Stimulated activated CD8-positive, alpha-beta memory T cell treated with anti-CD3 and anti-CD28 coated beads, Interleukin-4, amount 100 ng/mL, for 4 hours (primary cell): ENCODE results near the gene XRCC4.
"Not testable (repeated sequence)": the region's sequence is repeated elsewhere in the genome, so short reads cannot be mapped to it uniquely, and the experiment has no call there.

Experiments
- DNase-seq, 2 donors: peaks; one replicate each; pipeline ENCODE4 v3.0.0-alpha.2; 2020; ENCODE audit warnings: low read depth in 2 of 2, low spot score in 1 of 2

XRCC4 gene

DNA sequence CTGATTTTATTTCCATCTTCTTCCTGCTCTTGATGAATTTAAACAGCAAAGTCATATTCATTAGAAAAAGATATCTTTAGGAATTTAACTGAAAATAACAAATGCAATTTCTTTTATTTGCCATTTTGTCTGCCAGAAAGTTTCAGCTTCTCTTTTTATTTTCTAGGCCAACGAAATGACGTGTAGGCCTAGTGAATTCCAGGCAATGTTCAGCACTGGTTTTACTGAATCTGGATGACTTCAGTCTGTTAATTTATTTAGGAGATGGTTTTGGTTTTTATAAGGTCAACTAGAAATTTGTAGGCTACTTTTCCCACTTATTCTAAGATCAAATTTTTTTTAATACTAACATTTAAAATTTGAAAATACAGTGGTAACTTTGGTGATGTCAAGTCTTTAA, 265.1 kb downstream of the XRCC4 start:
- DNase-seq = no peak

DNA sequence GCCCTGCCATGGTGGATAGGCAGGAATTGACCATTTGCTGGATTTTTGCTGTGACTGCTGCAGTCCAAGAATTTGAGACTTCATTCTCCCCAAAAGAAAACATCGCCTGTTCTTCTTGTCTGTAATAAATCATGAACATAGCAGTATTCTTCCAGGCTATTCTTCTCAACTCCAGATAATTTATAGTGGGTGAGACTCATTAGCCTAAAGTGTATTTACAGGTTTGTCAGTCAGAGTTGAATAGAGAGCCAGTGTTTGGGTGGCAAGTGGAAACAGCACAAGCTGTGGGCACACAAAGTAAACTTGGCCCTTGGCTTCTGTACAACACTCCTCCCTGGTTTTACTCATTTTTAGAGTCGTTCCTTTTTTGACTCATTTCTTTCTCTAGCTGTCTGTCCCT, 266.0 kb downstream of the XRCC4 start:
- DNase-seq = no peak

DNA sequence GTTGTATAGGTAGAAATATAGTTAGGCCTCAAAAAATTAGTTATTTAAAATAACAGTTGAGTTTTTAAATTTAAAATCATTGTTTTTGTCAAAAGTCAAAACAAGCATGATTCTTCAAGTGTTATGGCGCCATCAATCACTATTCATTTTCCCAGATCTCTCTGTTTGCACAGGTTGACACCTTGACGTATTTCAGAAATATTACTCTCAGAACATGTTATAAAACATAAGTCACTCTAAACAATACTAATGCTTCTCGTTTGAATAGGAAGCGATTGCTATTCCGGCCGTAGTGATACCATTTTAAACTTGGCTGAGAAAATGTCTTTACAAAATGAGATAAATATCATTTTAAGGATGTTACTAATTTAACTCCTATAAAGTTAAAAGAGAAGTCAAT, 268.1 kb downstream of the XRCC4 start:
- DNase-seq = no peak

DNA sequence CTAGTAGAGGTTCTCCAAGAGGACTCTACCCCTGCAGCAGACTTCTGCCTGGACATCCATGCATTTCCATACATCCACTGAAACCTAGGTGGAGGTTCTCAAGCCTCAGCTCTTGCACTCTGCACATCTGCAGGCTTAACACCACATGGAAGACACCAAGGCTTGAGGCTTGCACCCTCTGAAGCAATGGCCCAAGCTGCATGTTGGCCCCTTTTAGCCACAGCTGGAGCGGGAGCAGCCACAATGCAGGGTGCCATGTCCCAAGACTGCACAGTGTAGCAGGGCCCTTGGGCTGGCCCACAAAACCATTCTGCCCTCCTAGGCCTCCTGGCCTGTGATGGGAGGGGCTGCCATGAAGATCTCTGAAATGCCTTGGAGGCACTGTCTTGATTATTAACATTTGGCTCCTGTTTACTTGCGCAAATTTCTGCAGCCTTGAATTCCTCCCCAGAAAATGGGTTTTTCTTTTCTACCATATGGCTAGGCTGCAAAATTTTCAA, 271.0 kb downstream of the XRCC4 start:
- no peak for DNase-seq

DNA sequence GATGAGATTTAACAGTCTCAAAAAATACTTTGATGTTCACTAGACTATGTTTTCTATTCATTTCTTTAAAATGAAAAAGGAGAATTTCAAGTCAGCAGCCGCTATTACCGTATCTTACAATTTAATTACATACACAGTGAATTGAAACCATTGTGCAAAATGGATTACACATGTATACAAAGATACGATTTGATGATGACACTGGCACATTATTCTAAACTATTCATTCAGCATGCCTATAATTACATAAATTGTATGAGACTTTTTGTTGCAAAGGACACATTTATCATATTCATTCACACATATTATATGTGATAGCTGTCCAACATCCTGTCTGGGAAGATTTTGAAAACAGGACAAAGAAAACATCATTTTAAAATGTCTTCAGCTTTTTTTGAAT, 275.9 kb downstream of the XRCC4 start:
- no peak for DNase-seq

DNA sequence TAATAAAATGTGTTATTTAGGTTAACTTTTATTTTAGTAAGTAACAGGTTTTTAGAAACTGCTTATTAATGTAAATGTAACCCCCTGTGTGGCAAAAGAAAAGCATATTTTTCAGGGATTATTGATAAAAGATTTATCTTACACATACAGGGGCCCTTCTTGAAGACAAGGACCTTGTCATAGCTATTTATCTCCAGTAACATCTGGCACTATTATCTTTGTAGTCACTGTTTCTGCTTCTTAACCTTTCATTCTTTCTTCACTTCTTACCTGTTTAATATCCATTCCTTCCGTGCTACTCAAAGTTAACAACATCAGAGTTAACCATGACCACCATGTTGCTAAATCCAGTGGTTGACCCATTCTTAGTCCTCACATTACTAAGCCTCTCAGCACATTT, 276.4 kb downstream of the XRCC4 start:
- no peak for DNase-seq

DNA sequence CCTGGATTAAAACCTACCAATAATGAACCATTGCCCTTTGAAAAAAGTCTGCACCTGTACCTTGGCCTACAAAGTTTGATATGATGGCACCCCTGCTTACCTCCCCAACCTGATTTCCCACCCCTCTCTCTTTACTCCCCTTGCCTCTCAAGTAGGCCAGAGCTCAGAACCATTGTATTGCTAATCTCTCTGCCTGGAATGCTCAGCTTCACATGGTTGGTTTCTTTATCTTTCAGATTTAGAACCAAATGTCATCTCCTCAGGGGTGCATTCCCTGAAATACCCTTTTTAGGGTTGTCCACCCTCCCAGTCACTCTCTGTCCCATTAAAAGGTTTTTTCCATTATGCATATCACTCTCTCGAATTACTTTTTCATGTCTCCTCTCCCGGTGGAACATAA, 277.6 kb downstream of the XRCC4 start:
- no peak for DNase-seq

DNA sequence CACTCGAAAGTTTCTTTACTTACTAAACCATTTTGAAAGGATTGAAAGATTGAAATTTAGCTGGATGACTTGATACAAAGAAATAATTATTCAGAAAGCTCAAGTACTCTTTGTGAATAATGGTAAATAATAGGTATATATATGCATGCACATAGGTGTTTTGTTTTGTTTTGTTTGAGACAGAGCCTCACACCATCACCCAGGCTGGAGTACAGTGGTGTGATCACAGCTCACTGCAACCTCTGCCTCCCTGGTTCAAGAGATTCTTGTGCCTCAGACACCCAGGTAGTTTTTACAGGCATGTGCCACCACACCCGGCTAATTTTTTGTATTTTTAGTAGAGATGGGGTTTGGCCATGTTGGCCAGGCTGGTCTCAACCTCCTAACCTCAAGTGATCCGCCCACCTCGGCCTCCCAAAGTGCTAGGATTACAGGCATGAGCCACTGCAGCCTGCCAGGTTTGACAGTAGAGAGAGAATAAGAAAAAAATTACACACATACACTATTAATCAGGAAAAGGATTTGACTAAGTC, 278.2 kb downstream of the XRCC4 start:
- not testable (repeated sequence) for DNase-seq

DNA sequence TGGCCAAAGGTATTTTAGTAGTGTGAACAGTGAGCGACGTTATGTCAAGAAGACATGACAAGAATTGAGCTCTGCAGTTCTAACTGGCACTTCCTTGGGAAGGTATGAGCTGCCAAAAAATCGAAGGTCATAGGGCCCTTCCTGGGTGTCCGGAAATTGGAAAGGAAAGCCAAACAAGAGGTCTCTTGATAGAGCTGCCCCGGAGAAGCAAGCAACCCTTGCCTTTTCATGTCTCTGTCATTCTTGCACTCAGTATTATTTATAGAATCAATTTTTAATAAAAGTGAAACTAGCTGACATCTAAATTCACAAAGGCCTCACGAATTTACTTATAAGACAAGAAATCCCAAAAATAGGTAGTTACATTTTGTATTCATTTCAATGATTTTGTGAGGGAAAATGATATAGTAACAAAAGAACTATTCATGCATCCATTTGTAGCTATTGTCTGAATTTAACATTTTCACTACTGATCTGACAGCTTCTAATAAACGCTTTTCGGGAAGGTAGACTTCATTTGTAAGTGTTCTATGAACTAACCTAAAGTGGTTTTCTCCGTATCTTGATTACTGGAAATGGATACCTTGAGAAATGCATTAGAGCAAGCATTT, 280.4 kb downstream of the XRCC4 start:
- DNase-seq = no peak

DNA sequence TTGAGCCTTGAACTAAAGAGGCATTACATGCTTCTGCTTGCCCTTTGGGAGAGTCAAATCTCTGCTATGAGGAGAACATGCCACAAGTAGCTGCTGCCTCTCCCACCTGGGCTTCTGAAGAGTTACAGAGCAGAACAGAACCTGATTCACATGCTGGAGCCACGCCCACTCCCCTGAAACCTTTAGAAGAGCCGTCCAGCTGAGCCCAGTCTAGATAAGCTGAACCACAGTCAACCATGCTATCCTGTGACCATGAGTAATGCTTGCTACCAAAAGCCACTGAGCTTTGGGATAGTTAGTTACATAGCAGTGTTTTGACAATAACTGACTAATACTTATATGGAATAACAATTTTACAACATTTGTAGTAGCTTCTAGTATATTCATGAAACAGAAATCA, 283.2 kb downstream of the XRCC4 start:
- no peak for DNase-seq

DNA sequence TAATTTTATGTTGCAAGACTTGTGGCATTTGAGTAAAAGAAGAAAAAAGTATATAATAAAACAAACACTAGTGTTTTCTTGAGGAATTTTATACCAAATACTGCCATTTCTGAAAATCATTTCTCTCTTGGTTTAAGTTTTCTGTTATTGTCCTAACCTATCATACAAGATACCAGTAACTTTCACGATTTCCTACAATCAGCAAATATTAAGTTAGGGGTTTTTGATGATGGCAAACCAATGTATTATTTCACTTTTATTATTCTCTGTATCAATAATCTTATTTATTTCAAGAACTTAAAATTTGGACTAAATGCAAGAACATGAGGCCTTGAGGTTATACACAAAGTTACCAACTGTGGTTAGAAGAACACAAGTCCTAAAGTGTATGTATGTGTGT, 285.2 kb downstream of the XRCC4 start:
- no peak for DNase-seq

DNA sequence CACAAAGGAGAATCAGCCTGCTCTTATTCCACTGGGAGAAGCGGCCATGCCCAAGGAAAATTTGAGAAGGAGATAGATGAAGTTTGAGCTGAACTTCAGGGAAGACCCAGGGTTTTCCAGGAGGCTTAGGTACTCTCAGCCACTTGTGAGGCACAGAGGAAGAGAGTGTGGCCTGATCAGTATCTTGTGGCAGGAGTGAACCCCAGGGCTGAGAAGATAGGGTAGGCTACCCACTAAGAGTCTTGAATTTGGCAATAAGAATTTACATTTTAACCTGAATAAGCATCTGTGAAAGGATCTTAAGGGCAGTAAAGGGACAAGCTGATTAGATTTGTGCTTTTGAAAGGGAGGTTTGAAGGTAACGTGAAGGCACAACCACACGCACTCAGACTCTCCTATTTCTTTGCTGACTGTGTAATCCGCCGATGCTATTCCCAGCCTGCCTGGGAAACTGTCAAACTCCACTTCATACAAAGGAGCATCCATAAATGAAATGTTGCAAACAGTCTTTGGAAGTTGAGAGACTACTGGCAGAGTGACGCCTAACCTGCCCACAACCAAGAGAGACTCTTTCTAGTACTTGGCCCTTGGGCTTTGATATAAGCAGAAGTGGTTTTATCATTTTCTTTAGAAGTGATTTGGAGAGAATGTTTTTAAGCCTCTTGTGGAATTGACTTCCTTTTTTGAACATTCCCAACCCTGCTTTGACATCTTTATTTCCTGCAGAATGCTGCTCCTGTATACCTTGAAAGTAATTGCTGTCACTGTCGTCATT, 286.0 kb downstream of the XRCC4 start:
- DNase-seq = no peak

DNA sequence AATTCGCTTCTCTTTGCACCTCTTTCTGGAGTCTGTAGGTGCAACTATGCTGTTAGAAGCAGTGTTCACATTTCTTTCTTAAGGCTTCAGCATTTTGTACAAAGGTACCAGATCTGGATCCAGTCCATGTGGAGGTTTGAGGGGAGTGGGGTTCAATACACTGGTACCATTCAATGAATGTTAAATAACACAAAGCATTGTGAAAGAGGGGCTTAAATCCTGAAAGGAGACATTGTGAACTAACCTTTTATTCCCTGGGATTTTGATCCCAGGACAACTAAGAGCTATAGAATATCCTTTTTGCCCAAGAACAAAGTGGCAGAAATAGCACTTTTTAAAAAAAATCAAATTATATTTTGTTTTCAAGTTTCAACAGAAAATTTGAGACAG, 286.5 kb downstream of the XRCC4 start:
- no peak for DNase-seq

DNA sequence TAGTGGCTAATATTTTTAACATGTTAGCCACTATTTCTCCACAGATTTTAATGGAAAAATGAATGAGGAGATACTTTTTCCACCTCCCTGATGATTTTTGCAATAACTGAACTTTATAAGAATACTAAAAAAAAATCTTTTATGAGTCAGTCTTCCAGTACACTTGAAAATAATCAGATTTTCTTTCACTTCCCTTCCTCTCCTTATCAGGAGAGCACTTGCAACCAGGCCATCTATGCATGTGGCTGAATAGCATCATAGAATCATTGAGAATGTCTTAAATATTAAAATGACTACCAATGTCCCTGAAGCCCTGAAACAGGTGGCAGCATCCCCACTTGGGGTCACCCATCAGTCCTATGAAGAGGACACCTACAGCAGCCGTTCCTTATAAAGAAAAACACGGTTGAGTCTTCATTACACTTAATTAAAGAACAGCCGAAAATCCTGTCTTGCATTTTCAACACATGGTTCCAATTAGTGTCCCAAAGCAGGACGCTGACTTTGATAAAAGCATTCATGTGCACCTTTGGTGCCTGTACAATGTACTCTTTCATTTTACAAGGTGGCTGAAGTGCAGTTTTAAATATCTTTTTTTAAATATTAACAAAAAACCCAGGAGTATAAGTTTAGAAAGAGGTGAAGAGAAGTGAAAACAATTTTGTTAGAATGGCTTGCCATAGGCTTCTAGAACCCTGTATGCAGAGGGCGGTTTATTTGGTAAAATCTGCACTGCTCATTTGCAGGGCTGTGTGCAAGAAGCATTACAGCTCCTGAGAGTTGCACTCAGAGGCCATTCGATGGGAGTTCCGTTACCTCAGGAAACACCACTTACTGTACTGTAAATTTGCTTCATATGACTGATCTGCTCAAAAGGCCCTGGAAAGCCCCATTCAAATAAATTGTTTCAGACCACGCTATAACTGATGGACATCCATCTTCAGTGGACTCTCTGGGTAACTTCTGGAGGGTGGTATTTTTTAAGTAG, 287.3 kb downstream of the XRCC4 start:
- no peak for DNase-seq

DNA sequence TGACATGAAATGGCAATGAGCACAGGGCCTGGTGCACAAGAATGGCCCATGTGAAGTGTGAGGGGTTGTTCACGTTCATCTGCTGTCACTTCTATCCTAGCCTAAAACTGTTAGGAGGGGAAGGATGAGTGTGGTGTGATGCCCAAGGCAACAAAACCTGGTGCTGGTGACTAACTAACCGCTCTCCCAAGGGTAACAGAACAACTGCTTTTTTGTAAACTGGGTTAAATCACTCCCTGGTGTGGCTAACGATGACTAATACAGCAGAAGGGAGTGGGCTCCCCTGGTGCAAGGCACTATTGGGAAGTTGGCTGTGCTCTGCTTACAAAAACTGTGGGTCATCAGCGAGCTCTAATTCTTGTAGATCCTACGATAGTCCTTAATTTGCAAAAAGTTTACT, 291.0 kb downstream of the XRCC4 start:
- DNase-seq = no peak

DNA sequence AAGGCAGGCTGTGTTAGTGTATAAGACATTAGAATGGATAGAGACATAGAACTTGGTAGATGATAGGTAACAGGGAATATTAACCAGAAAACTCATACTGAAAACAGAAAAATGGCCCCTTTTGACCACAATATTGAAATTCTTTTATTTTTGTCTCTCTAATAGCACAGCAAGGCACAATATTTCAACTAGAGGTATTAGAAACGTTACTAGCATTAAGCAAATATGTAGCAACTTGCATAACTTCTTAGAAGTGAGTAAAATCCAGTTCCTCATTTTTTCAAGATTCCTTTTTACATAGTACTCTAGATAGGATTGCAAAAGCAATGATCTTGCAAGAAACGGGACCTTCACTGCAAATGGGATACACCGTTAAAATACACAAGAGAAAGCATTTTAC, 291.5 kb downstream of the XRCC4 start:
- DNase-seq = no peak

DNA sequence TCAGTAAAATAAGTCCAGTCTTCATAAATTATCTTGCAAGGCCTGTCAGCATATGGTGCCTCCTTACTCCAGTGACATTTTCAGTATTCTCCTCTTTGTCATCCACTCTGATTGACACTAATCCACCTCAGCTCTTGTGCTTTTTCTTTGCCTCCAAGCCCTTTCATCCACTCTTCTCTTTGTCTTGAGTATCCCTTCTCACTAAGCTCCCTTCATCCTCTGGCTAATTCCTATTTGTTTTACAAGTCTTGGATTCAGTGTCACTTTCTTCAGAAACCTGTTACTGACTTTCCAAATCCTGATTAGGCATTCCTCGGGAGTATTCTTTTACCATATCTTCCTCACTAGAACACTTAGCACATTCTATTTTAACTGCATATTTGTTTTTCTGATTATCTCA, 293.6 kb downstream of the XRCC4 start:
- no peak for DNase-seq

DNA sequence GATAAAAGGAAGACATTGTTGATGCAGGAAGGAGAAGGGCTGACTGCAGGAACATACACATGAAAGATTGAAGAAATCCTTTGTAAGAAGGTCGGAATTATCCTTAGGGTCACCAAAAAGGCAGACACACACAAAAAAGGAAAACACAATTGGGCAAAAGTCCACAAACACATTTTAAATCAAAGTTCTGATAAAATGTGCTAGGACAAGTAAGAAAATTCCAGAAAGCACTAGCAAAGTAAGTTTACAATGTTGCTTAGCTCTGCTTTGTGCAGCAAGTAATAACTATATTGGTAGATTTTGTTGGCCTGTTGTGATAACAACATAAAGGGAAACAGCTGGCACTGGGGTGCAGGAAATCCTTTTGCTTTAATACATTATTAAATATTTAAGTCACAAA, 294.4 kb downstream of the XRCC4 start:
- no peak for DNase-seq

DNA sequence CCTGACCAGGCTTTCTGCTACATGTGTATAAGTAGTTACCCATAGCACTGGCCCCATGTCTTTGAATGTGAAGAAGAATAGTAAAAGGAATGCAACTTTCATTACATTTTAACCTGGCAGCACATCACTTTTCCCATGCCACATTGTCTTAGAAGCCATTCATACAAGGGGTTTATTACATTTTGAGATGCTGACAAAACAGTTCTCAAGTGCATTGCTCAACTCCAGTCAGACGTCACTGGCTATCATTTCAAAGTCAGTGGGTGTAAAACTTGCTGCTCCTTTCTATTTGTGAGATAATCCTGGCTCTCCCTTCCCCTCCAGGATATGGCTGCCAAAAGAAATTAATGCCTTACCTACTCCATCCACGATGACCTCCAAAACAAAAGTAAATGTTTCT, 297.2 kb downstream of the XRCC4 start:
- no peak for DNase-seq

DNA sequence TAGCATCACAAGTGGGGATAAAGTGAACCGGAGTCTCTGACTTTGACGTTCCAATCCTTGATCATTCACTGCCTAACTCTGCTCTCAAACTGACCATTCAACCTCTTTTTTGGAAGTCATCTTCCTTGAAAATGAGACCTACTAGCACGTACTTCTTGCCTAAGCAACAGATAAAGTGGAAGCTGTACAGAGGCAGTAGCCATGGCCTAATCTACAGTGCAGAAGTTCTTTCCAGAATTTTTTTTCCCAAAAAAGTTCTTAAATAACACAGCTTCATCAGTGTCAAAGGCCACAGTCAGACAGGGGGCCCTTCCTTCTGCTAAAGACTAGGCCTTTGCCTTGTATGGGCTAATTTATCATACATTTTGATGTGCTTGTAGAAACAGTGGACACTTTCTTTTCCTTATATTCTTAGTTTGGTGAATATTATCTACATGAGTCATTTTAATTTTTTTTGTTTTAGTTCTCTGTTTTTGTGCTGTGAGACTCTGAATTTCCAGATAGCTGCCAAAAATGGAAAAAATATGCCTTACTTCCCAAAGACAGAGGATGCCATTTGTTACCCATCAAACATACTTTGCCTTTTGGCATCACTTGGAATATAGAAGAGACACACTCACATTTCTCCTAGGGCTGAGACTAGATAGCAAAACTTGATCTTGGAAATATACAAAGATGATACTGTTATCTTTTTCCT, 297.9 kb downstream of the XRCC4 start:
- DNase-seq = no peak

DNA sequence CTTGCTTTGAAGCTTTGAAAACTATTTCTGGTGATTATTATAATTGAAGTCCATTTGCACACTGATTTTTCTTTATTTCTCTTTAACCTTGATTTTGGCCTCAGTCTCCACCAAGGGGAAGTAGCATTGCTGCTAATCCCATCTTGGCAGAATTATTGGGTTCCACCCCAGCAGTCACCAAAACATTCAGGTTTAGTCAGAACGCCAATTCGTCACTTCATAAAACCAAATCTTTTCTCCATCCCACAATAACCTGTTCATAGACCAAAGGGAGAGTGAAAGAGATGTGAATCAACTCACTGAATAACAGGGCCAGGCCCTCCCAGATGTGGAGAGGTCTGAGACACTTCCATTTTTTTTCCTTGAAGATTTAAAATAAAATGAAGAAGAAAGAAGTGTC, 299.1 kb downstream of the XRCC4 start:
- no peak for DNase-seq
